ENCODE data around the gene CAMK2B. TPM values are rescaled to one million over a fixed set of nuclear protein-coding genes. Genes with fewer than 3 reads are reported as not detected.

Gene CAMK2B
- total RNA-seq, 1 donor from 2014 or later = 3.2 TPM

GRCh38 chr7:44191171-44191570, 134.2 kb downstream of the CAMK2B start:
- DNase-seq (ENCODE audit: low spot score in 2 of 2) = no peak
- no peak for TF ChIP-seq CTCF (IDR thresholded peaks at IDR 0.05)
- Histone ChIP-seq H3K4me1 (no peaks in the 10 kb centered on the region), H3K4me3 (no peak overlapping the region), H3K36me3 (no peaks in the 10 kb centered on the region), H3K27me3 (no peaks in the 10 kb centered on the region), H3K27ac (no peak overlapping the region), H3K9me3 (no peaks in the 10 kb centered on the region)
- intact Hi-C loops (cut with DNase I) = no loop called here

GRCh38 chr7:44189993-44190872, 135.2 kb downstream of the CAMK2B start:
- no peak for DNase-seq (ENCODE audit: low spot score in 2 of 2)
- intact Hi-C loops (cut with DNase I) = no loop called here

GRCh38 chr7:44189286-44189992, 136.0 kb downstream of the CAMK2B start, which contains the start of gene GCK:
TSS of gene GCK (minus strand) at chr7:44189439. CDS start at chr7:44188953, 486 bp downstream.
- Histone ChIP-seq H3K36me3 (no peaks in the 10 kb centered on the region), H3K9me3 (no peaks in the 10 kb centered on the region), H3K27me3 (no peaks in the 10 kb centered on the region), H3K4me1 (no peaks in the 10 kb centered on the region), H3K4me3 (no peak within 1 kb of the TSS), H3K27ac (no peak within 1 kb of the TSS)
- DNase-seq (ENCODE audit: low spot score in 2 of 2) = peak in 1 of 2 donors; percentile 41
- TF ChIP-seq CTCF (IDR thresholded peaks at IDR 0.05) = no peak
- intact Hi-C loops (cut with DNase I) = no loop called here

More at GRCh38 chr7:44189993-44190872, 135.2 kb downstream of the CAMK2B start:
- H3K27me3 ChIP-seq = no peaks in the 10 kb centered on the region
- H3K4me1 ChIP-seq = no peaks in the 10 kb centered on the region
- H3K36me3 ChIP-seq = no peaks in the 10 kb centered on the region
- no peak for TF ChIP-seq CTCF (IDR thresholded peaks at IDR 0.05)
- no peak overlapping the region for H3K27ac ChIP-seq
- H3K9me3 ChIP-seq = no peaks in the 10 kb centered on the region
- H3K4me3 ChIP-seq = no peak overlapping the region

GRCh38 chr7:44188480-44189225, 136.7 kb downstream of the CAMK2B start:
- no peaks in the 10 kb centered on the region for H3K4me1 ChIP-seq
- peak in 1 of 2 donors; percentile 42 for DNase-seq (ENCODE audit: low spot score in 2 of 2)
- intact Hi-C loops (cut with DNase I) = no loop called here
- H3K9me3 ChIP-seq = no peaks in the 10 kb centered on the region
- no peak for TF ChIP-seq CTCF (IDR thresholded peaks at IDR 0.05)
- H3K27me3 ChIP-seq = no peaks in the 10 kb centered on the region
- no peak overlapping the region for H3K4me3 ChIP-seq
- no peak overlapping the region for H3K27ac ChIP-seq
- no peaks in the 10 kb centered on the region for H3K36me3 ChIP-seq

- DNase-seq (ENCODE audit: low spot score in 2 of 2) = peak in 1 of 2 donors; percentile 41
Observed at GRCh38 chr7:44187636-44188416, 137.6 kb downstream of the CAMK2B start.

More at GRCh38 chr7:44187636-44188416, 137.6 kb downstream of the CAMK2B start:
- H3K27ac ChIP-seq = no peak overlapping the region
- H3K4me3 ChIP-seq = no peak overlapping the region
- H3K27me3 ChIP-seq = no peaks in the 10 kb centered on the region
- H3K36me3 ChIP-seq = no peaks in the 10 kb centered on the region
- TF ChIP-seq CTCF (IDR thresholded peaks at IDR 0.05) = no peak
- peaks cover 0 to 5% of the 10 kb centered on the region in 2 donors for H3K9me3 ChIP-seq
- intact Hi-C loops (cut with DNase I) = no loop called here
- no peaks in the 10 kb centered on the region for H3K4me1 ChIP-seq
